ENCODE results near the gene TMCC2.

DNA sequence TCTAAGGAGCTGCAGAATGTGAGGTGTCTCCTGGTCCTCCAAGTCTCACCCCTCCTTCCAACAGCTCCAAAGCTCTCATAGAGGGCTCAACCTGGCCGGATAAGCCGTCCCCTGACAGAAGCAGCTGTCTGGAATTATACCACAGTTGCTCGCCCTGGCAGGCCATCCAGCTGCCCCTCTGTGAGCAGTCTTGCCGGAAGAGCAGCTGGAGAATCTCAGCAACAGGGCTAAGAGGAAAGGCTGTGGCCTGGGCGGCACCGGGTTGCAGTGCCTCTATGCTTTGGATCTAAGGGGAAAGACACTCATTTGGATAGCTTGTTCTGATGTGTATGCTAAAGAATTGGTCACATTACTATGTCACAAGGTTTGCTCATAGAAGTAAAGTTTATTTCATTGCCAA is 12.4 kb downstream of the TMCC2 start:
- TF ChIP-seq, protein P1, sequence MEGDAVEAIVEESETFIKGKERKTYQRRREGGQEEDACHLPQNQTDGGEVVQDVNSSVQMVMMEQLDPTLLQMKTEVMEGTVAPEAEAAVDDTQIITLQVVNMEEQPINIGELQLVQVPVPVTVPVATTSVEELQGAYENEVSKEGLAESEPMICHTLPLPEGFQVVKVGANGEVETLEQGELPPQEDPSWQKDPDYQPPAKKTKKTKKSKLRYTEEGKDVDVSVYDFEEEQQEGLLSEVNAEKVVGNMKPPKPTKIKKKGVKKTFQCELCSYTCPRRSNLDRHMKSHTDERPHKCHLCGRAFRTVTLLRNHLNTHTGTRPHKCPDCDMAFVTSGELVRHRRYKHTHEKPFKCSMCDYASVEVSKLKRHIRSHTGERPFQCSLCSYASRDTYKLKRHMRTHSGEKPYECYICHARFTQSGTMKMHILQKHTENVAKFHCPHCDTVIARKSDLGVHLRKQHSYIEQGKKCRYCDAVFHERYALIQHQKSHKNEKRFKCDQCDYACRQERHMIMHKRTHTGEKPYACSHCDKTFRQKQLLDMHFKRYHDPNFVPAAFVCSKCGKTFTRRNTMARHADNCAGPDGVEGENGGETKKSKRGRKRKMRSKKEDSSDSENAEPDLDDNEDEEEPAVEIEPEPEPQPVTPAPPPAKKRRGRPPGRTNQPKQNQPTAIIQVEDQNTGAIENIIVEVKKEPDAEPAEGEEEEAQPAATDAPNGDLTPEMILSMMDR (IDR thresholded peaks at IDR 0.05) = no peak
- TF ChIP-seq ZFX (IDR thresholded peaks at IDR 0.05; ENCODE audit: borderline replicate concordance) = no peak
